Keratinocyte (primary cell): ENCODE data around the gene ZFR2.

Source experiments
- CTCF ChIP-seq, 3 experiments: IDR thresholded peaks in 1 of 3; conservative IDR thresholded peaks in 1 of 3; optimal IDR thresholded peaks in 1 of 3; 2 replicates in 2 of 3; 3 replicates in 1 of 3; pipeline versions ENCODE3 to v1.5.1; 2011; ENCODE audit warnings: low read length in 3 of 3, mild to moderate bottlenecking in 3 of 3, moderate library complexity in 2 of 3, control low read depth in 1 of 3, inconsistent platforms in 1 of 3; ENCODE audit not compliant: insufficient read depth in 2 of 3; ENCODE audit errors: extremely low read depth in 1 of 3
- EZH2 ChIP-seq: IDR thresholded peaks from one replicate; pipeline ENCODE4 v1.6.1; 2012; ENCODE audit warnings: inconsistent platforms, mild to moderate bottlenecking, low read length, moderate library complexity

DNA sequence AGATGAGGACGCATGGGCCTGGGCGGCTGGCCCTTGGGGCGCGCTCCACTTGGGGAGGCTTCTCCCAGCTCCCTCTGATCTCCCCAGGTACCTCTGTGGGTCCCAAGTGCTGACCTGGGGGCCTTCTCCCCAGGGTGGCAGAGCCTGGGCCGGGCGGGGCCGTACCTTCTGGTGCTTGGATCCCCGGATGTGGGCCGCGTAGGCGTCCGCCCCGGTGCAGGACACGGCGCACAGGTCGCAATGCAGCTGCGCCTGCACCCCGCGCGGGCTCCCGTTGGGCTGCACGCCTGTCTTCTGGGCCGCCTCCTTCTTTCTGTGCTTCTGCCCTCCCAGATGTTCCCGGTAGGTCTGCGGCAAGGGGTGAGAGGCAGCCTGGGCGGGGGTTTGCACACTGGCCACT lies 41.5 kb downstream of the ZFR2 start:
- TF ChIP-seq CTCF (optimal IDR thresholded peaks at IDR 0.05 in 1 of 3, IDR thresholded peaks at IDR 0.05 in 1 of 3, conservative IDR thresholded peaks at IDR 0.05 in 1 of 3; ENCODE audit: extremely low read depth in 1 of 3, insufficient read depth in 2 of 3, low read length in 3 of 3) (no peak), EZH2 (no peak)
